Measurements from ENCODE around the gene DHDDS. TPM values are rescaled to one million over a fixed set of nuclear protein-coding genes. Genes with fewer than 3 reads are reported as not detected.
A peak's percentile ranks its signal among the peaks of the same experiment; 100 is the strongest.

Gene DHDDS
- total RNA-seq, 1 experiment from 2014 or later = 56.7 TPM

GRCh38 chr1:26482921-26483320, 50.8 kb downstream of the DHDDS start:
- no peak overlapping the region for H3K4me3 ChIP-seq (ENCODE audit: low read depth in 2 of 2, low read length in 2 of 2)
- intact Hi-C loops (cut with micrococcal nuclease; ENCODE audit: unreplicated experiment) = no loop called here
- DNase-seq (ENCODE audit: low read depth, low spot score) (no peak), ATAC-seq (0 out of 2 replicates have a peak, but pooled peaks have one; percentile 13)
- no peaks in the 10 kb centered on the region for H3K4me1 ChIP-seq (ENCODE audit: control insufficient read depth, insufficient read depth, low read length)
- BruUV-seq (replicated peaks) = TSS peak; percentile 41
- H3K9me3 ChIP-seq (ENCODE audit: control insufficient read depth, insufficient read depth, low read depth, low read length) = no peaks in the 10 kb centered on the region
- no peaks in the 10 kb centered on the region for H3K36me3 ChIP-seq (ENCODE audit: control insufficient read depth, insufficient read depth, low read length)
- ChIA-PET POLR2A (no interaction called here), CTCF (no interaction called here)
- H3K27me3 ChIP-seq (ENCODE audit: control insufficient read depth, insufficient read depth, low read length) = no peaks in the 10 kb centered on the region
- in situ Hi-C loops (cut with HindIII; ENCODE audit: low pct_unique_long_range_greater_than_20kb, low sequenced_read_pairs) = no loop called here
- TF ChIP-seq TCF7L2 (IDR thresholded peaks at IDR 0.05; ENCODE audit: low read depth, low read length) (no peak), SIN3A (IDR thresholded peaks at IDR 0.05; ENCODE audit: borderline replicate concordance, insufficient read depth, low read depth, low read length) (no peak), REST (IDR thresholded peaks at IDR 0.05; ENCODE audit: insufficient read depth in 1 of 2, low read depth in 2 of 2, low read length in 1 of 2) (no peak), CTCF (IDR thresholded peaks at IDR 0.05) (no peak), POLR2AphosphoS5 (IDR thresholded peaks at IDR 0.05; ENCODE audit: low read depth, low read length) (no peak)
- no peak overlapping the region for H3K27ac ChIP-seq (ENCODE audit: low read length)

DNA sequence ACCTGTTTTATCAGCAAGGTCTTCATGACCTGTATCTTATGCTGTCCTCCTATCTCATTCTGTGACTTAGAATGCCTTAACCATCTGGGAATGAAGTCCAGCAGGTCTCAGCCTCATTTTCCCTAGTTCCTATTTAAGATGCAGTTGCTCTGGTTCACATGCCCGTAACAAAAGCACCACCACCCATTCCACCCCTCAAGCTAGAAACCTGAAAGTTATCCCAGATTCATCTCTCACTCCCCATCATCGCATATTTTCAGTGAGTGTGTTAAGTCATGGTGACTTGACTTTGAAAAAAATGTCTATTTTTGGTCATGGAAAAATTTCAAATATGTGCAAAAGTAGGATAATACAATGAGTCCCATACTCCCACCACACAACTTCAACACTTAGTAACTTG, 51.9 kb downstream of the DHDDS start:
- intact Hi-C loops (cut with micrococcal nuclease; ENCODE audit: unreplicated experiment) (no loop called here), in situ Hi-C loops (cut with HindIII; ENCODE audit: low pct_unique_long_range_greater_than_20kb, low sequenced_read_pairs) (no loop called here)
- no peaks in the 10 kb centered on the region for H3K4me1 ChIP-seq (ENCODE audit: control insufficient read depth, insufficient read depth, low read length)
- TF ChIP-seq TCF7L2 (IDR thresholded peaks at IDR 0.05; ENCODE audit: low read depth, low read length) (no peak), POLR2AphosphoS5 (IDR thresholded peaks at IDR 0.05; ENCODE audit: low read depth, low read length) (no peak), SIN3A (IDR thresholded peaks at IDR 0.05; ENCODE audit: borderline replicate concordance, insufficient read depth, low read depth, low read length) (no peak), CTCF (IDR thresholded peaks at IDR 0.05) (no peak)
- ATAC-seq (no peak), DNase-seq (ENCODE audit: low read depth, low spot score) (no peak)
- no peaks in the 10 kb centered on the region for H3K27me3 ChIP-seq (ENCODE audit: control insufficient read depth, insufficient read depth, low read length)
- H3K36me3 ChIP-seq (ENCODE audit: control insufficient read depth, insufficient read depth, low read length) = no peaks in the 10 kb centered on the region
- BruUV-seq (replicated peaks) = no TSS peak
- POLR2A ChIA-PET = no interaction called here
- no peak overlapping the region for H3K27ac ChIP-seq (ENCODE audit: low read length)
- no peaks in the 10 kb centered on the region for H3K9me3 ChIP-seq (ENCODE audit: control insufficient read depth, insufficient read depth, low read depth, low read length)
- H3K4me3 ChIP-seq (ENCODE audit: low read depth in 2 of 2, low read length in 2 of 2) = no peak overlapping the region
- CTCF ChIA-PET = no interaction called here
